GM10248 (cell line): ENCODE results near the gene RPL28.

ENCODE experiments used
- CTCF ChIA-PET: fragments of 300-600 bp; sonication (Branson Sonifier 250); formaldehyde crosslinking; extraction: SDS; loops from one replicate; lab custom pipeline; 2021; ENCODE audit warnings: antibody characterized with exemption; lab: Yijun Ruan, JAX
- POLR2A ChIA-PET: fragments of 350-650 bp; sonication (Branson Sonifier 250); formaldehyde crosslinking; extraction: SDS; loops from one replicate; lab custom pipeline; 2020; ENCODE audit warnings: antibody characterized with exemption; lab: Yijun Ruan, JAX
- DNase-seq: peaks from one replicate; pipeline ENCODE4 v3.0.0; 2012; ENCODE audit errors: extremely low spot score
- TF ChIP-seq, protein P1 (sequence below): IDR thresholded peaks from 2 replicates; pipeline ENCODE4 v1.5.1; 2012; ENCODE audit warnings: mild to moderate bottlenecking, low read depth; ENCODE audit errors: extremely low read depth, missing control alignments, control extremely low read depth

RPL28 gene

DNA sequence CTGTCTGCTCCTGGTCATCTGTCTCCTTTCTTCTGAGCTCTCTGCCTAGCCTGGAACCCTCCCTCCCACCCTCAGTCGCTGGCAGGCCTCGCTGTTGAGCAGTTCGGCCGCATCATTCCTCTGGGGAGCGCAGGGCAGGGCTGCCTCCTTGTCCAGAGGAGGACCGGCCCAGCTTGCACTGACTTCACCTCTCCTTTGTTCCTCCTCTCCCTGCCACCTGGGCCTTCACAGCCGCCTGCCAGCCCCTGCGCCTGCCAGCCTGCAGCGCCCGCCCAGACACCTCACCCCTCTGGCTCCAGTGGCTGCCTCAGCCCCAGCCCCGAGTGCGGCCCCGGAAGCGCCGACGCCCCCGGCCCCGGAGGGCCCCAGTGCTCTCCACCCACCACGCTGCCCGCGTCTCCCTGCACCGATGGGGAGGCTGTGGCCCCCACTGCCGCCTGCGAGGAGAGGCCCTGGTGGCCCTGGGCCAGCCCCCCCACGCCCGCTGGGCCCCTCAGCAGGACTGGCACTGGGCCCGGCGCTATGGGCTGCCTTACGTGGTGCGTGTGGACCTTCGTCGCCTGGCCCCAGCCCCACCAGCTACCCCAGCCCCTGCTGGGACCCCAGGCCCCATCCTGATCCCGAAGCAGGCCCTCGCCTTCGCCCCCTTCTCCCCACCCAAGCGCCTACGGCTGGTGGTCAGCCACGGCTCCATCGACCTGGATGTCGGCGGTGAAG is 38.8 kb upstream of the RPL28 start:
- ChIA-PET CTCF (interaction anchor here (1.4 kb wide), 1 partner anchor 71 kb away, joined by 3 read pairs; no protein-coding TSS in a partner anchor), POLR2A (interaction anchor here (0.6 kb wide), 1 partner anchor 9 kb away, joined by 4 read pairs; no protein-coding TSS in a partner anchor)
- DNase-seq, result no peak
- TF ChIP-seq, protein P1, sequence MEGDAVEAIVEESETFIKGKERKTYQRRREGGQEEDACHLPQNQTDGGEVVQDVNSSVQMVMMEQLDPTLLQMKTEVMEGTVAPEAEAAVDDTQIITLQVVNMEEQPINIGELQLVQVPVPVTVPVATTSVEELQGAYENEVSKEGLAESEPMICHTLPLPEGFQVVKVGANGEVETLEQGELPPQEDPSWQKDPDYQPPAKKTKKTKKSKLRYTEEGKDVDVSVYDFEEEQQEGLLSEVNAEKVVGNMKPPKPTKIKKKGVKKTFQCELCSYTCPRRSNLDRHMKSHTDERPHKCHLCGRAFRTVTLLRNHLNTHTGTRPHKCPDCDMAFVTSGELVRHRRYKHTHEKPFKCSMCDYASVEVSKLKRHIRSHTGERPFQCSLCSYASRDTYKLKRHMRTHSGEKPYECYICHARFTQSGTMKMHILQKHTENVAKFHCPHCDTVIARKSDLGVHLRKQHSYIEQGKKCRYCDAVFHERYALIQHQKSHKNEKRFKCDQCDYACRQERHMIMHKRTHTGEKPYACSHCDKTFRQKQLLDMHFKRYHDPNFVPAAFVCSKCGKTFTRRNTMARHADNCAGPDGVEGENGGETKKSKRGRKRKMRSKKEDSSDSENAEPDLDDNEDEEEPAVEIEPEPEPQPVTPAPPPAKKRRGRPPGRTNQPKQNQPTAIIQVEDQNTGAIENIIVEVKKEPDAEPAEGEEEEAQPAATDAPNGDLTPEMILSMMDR, result no peak

DNA sequence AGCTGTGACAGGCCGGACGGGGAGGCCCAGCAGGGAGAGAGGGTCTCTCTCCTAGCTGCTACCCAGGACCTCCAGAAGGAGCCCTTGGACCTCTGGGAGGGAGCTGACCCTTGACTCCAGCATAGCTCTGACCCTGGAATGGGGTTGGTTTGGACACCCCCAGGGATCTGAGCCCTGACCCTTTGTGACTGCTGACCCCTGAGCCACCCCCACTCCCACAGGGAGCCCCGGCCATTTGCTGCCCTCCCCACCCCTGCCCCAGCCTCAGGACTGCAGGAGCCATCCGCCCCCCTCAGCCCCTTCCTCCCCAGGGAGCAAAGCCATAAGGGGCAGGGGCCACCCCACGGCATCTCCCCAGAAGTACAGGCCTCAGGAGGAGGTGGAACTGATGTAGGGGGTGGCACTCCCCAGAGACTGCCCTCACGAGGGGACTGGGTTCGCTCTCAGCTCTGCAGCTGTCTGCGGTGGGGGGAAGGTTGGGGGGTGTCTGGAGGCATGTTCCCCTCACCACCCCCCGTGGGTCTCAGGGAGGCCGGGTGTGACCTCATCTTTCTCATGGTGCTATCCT is 38.2 kb upstream of the RPL28 start:
- ChIA-PET CTCF (interaction anchor here (1.4 kb wide), 1 partner anchor 71 kb away, joined by 3 read pairs; no protein-coding TSS in a partner anchor), POLR2A (interaction anchor here (0.6 kb wide), 1 partner anchor 9 kb away, joined by 4 read pairs; no protein-coding TSS in a partner anchor)
- no peak for DNase-seq
- TF ChIP-seq, protein P1, result no peak

DNA sequence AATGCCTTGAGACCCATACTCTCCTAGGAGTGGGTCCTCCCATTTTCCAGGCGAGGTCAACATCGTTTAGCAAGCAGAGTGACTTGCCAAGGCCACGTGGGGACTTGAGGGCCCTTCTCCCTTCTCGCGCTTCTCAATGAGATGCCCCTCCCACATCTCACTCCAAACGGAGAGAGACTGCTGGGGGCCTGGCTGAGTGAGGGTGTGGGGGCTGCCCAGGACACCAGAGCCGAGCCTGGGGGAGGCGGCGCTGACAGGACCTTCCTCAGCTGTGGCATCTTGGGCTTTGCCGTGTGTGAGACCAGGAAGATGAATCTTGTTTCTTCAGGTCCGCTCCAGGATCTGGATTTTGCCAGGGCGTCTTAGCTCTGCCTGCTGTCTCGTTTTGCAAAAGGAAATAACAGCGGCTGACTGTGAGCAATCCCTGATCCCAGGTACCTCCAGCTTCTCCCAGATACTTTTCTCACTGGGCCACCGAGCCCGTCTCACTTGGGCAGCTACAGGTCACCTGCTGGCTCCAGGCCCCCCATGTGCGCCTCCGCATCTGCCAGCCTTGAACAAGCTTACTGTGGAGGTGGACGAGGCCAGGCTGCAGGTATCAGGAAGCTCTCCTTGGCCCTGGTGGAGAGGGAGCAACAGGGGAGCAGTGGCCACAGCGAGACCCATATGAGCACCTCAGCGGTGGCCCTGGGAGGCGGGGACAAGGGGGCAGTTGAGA is 37.3 kb upstream of the RPL28 start:
- POLR2A ChIA-PET, result no interaction called here
- no peak for DNase-seq
- CTCF ChIA-PET, result interaction anchor here (0.8 to 1.4 kb wide), 5 partner anchors 9 to 189 kb away, joined by 3 to 5 read pairs (median 3); partner anchors contain the start of gene KMT5C
- TF ChIP-seq, protein P1, result no peak

DNA sequence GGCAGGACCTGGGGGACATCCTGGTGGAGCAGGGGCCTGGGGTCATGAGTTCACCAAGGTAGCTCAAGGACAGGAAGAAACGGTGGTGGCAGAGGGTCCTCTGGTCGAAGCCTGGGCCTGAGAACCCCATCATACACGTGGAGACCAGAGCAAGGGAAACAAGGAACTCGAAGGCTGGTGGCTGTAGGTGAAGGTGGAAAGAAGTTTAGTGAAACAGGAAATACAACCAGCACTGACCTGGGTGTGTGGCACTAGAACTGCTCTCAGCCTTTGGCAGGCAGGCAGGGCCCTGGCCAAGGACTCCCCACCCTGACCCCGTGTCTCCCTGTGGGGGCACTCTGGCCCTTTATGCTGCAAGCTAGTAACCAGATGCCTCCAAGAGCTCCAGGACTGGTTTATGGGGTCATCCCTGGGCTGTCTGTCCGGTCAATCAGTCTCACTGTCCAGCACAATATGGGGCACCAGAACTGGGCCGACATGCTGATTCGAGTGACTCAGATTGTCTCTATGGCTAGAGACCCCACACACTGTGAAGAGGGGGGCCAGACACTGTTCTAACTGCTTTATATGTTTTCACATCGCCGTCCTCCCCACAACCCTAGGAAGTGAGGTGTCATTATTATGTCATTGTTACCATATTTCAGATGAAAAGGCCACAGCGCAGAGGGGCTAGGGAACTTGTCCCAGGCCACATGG is 35.0 kb upstream of the RPL28 start:
- DNase-seq, result no peak
- ChIA-PET POLR2A (interaction anchor here (1.0 kb wide), 1 partner anchor 11 kb away, joined by 3 read pairs; the partner anchor contains the start of gene KMT5C), CTCF (interaction anchor here (1.0 to 1.2 kb wide), 3 partner anchors 14 to 50 kb away, joined by 3 read pairs; no protein-coding TSS in a partner anchor)

DNA sequence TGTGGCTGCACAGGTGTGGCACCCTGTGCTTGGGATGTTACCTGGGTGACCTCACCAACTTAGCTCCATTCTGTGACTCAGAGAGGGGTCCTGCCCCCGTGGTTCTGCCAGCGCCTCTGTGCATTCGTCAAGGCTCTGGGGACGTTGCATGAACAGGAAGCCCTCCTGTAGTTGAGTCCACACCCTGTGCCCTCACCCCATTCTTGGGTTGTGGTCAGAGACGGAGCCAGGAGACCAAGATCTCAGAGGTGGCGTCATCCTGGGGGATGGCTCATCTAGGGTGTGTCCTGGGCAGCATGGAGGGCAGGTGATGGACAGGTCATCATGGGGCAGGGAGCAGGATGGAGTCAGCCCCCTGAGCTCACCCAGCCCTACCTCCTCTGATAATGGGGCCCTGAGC is 33.7 kb upstream of the RPL28 start:
- ChIA-PET POLR2A (no interaction called here), CTCF (no interaction called here)
- TF ChIP-seq, protein P1, result no peak
- DNase-seq, result no peak

More for the DNA sequence above, 35.0 kb upstream of the RPL28 start:
- TF ChIP-seq, protein P1, result no peak
